Measurements from ENCODE around the gene GIN1. TPM values are rescaled to one million over a fixed set of nuclear protein-coding genes. Genes with fewer than 3 reads are reported as not detected.

Gene GIN1
- total and polyA plus RNA-seq, 10 of the 15 experiments (the other 5 are each of a cell fraction or from before 2014, with no cell fraction given), result 3.3 to 9.7 (median 6.8) TPM

DNA sequence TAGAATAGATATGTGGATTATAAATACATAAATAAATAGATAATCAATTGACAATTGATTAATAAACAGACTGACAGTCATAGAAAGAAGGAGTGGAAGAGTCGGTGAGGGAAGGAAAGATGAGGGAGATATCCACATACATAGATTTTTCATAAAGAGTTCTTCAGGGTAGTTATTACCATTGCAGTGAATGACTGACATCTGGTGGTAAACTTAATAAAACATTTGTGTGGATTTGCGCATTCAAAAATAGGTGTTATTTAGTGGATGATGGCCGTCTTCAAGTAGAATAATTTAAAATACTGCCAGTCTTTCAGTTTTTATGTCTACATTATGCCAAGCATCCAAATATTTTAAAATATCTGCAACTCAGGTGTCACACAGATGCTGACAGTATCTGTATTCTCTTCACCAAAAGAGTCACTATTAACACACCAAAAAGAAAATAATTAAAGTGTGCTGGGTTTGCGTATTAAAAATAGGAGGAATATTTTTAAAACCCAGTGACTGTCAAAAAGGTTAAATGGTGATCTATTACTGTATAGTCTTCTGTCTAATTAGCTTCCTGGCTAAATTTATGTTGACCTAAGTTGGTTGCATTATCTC is 78.8 kb downstream of the GIN1 start:
- Histone ChIP-seq H3K27me3 (replicated peaks in 1 of 2; ENCODE audit: control insufficient read depth in 2 of 2, insufficient read depth in 2 of 2, low read length in 1 of 2) (no peaks in the 10 kb centered on the region), H2AFZ (ENCODE audit: control insufficient read depth, low read depth, low read length) (no peak overlapping the region), H3K4me1 (ENCODE audit: control insufficient read depth, insufficient read depth, low read length) (no peaks in the 10 kb centered on the region), H4K20me1 (ENCODE audit: control insufficient read depth, insufficient read depth) (no peaks in the 10 kb centered on the region), H3K79me2 (ENCODE audit: control insufficient read depth, insufficient read depth, low read length) (no peaks in the 10 kb centered on the region), H3K9me3 (replicated peaks; ENCODE audit: control insufficient read depth, insufficient read depth, low read length) (no peaks in the 10 kb centered on the region), H3K4me3 (no peak overlapping the region), H3K9ac (ENCODE audit: control insufficient read depth, insufficient read depth, low read length) (no peak overlapping the region), H3K36me3 (ENCODE audit: control insufficient read depth in 2 of 2, insufficient read depth in 2 of 2, low read length in 1 of 2) (no peaks in the 10 kb centered on the region), H3K4me2 (ENCODE audit: control insufficient read depth, insufficient read depth) (no peak overlapping the region), H3K27ac (ENCODE audit: control insufficient read depth, insufficient read depth) (no peak overlapping the region)
- ATAC-seq (peak; percentile 68), FAIRE-seq (peak; percentile 61), DNase-seq (ENCODE audit: low read depth, low spot score) (no peak)
- in situ Hi-C loops (cut with MboI), result loop anchor here (10.0 kb wide), 1 partner anchor 456 kb away; no protein-coding TSS in a partner anchor
- TF ChIP-seq SMAD1 (IDR thresholded peaks at IDR 0.05; ENCODE audit: low read depth, partially characterized antibody) (no peak), RAD21 (IDR thresholded peaks at IDR 0.05; ENCODE audit: insufficient read depth, low read depth, low read length) (peak; percentile 79), ZBED1 (IDR thresholded peaks at IDR 0.05; ENCODE audit: borderline replicate concordance) (no peak), TARDBP (IDR thresholded peaks at IDR 0.05; ENCODE audit: borderline replicate concordance) (no peak), SMC3 (IDR thresholded peaks at IDR 0.05; ENCODE audit: borderline replicate concordance, low read length) (peak; percentile 61; the same call in 1 of the 2 replicates), EZH2 (IDR thresholded peaks at IDR 0.05; ENCODE audit: borderline replicate concordance, control insufficient read depth, low read depth, low read length) (no peak)
- TF ChIP-seq, protein P1, sequence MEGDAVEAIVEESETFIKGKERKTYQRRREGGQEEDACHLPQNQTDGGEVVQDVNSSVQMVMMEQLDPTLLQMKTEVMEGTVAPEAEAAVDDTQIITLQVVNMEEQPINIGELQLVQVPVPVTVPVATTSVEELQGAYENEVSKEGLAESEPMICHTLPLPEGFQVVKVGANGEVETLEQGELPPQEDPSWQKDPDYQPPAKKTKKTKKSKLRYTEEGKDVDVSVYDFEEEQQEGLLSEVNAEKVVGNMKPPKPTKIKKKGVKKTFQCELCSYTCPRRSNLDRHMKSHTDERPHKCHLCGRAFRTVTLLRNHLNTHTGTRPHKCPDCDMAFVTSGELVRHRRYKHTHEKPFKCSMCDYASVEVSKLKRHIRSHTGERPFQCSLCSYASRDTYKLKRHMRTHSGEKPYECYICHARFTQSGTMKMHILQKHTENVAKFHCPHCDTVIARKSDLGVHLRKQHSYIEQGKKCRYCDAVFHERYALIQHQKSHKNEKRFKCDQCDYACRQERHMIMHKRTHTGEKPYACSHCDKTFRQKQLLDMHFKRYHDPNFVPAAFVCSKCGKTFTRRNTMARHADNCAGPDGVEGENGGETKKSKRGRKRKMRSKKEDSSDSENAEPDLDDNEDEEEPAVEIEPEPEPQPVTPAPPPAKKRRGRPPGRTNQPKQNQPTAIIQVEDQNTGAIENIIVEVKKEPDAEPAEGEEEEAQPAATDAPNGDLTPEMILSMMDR (IDR thresholded peaks at IDR 0.05 in 2 of 3, conservative IDR thresholded peaks at IDR 0.05 in 1 of 3; ENCODE audit: control insufficient read depth in 2 of 3, extremely low read depth in 1 of 3, insufficient read depth in 1 of 3, low read depth in 3 of 3, low read length in 3 of 3), result peak; percentile 16 to 58 (median 28); a peak in 4 of 6 replicates
- TF ChIP-seq, protein P2, sequence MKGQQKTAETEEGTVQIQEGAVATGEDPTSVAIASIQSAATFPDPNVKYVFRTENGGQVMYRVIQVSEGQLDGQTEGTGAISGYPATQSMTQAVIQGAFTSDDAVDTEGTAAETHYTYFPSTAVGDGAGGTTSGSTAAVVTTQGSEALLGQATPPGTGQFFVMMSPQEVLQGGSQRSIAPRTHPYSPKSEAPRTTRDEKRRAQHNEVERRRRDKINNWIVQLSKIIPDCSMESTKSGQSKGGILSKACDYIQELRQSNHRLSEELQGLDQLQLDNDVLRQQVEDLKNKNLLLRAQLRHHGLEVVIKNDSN (IDR thresholded peaks at IDR 0.05; ENCODE audit: borderline replicate concordance, extremely low read length, insufficient read depth, low read depth, low read length), result no peak
- WGBS (ENCODE audit: insufficient coverage, insufficient replicate concordance, low lambda C conversion rate, missing lambda C conversion rate), result 11% methylated on average over 4 of the region's 4 CpGs
- intact Hi-C loops (cut with micrococcal nuclease; ENCODE audit: unreplicated experiment), result loop anchor here (1.0 to 5.0 kb wide), 5 partner anchors 98 to 458 kb away; no protein-coding TSS in a partner anchor
- RAD21 ChIA-PET (ENCODE audit: unreplicated experiment), result interaction anchor here (1.1 to 1.7 kb wide), 4 partner anchors 99 to 360 kb away, joined by 4 to 11 read pairs (median 6); no protein-coding TSS in a partner anchor
- POLR2A ChIA-PET, result no interaction called here
- BruUV-seq (replicated peaks), result no TSS peak
- SMC1A ChIA-PET (ENCODE audit: uncharacterized antibody, unreplicated experiment), result interaction anchor here (0.6 to 3.7 kb wide), 7 partner anchors 10 to 360 kb away, joined by 3 to 31 read pairs (median 3); no protein-coding TSS in a partner anchor
- CTCF ChIA-PET, result interaction anchor here (1.0 to 3.6 kb wide), 7 partner anchors 16 to 459 kb away, joined by 3 to 37 read pairs (median 8); no protein-coding TSS in a partner anchor
